Hepatocyte (in vitro differentiated cells): ENCODE data around the gene KCNQ1. TPM values are rescaled to one million over a fixed set of nuclear protein-coding genes. Genes with fewer than 3 reads are reported as not detected.

Source experiments
- DNase-seq: peaks from one replicate; pipeline ENCODE4 v3.0.0-alpha.2; 2016; ENCODE audit warnings: low spot score
- H2AFZ ChIP-seq: fragments of 200-600 bp; sonication (generic); 2 replicates; pipeline ENCODE4 v1.6.0; 2016; ENCODE audit warnings: antibody characterized with exemption, mild to moderate bottlenecking
- H3K27ac ChIP-seq: fragments of 200-600 bp; sonication (generic); 2 replicates; pipeline ENCODE4 v1.5.1; 2016; ENCODE audit warnings: mild to moderate bottlenecking
- H3K27me3 ChIP-seq: fragments of 200-600 bp; sonication (generic); 2 replicates; pipeline ENCODE4 v1.6.1; 2016
- H3K36me3 ChIP-seq: fragments of 200-600 bp; sonication (generic); replicated peaks from 2 replicates; pipeline ENCODE4 v1.5.1; 2016; ENCODE audit warnings: low read depth; ENCODE audit not compliant: insufficient read depth
- H3K4me1 ChIP-seq: fragments of 200-600 bp; sonication (generic); 2 replicates; pipeline ENCODE4 v1.5.1; 2016; ENCODE audit warnings: mild to moderate bottlenecking, moderate library complexity; ENCODE audit not compliant: insufficient read depth
- H3K4me2 ChIP-seq: fragments of 200-600 bp; sonication (generic); 2 replicates; pipeline ENCODE4 v1.6.0; 2016
- H3K4me3 ChIP-seq: fragments of 200-600 bp; sonication (generic); 2 replicates; pipeline ENCODE4 v1.5.1; 2016; ENCODE audit warnings: mild to moderate bottlenecking
- H3K79me2 ChIP-seq: fragments of 200-600 bp; sonication (generic); 2 replicates; pipeline ENCODE4 v1.6.0; 2017; ENCODE audit warnings: mild to moderate bottlenecking
- H3K9me2 ChIP-seq: fragments of 200-600 bp; sonication (generic); replicated peaks from 2 replicates; pipeline ENCODE4 v1.6.0; 2017; ENCODE audit warnings: mild to moderate bottlenecking; ENCODE audit not compliant: insufficient read depth
- H3K9me3 ChIP-seq: fragments of 200-600 bp; sonication (generic); 2 replicates; pipeline ENCODE4 v1.5.1; 2016; ENCODE audit warnings: low read depth, mild to moderate bottlenecking
- H4K20me1 ChIP-seq: fragments of 200-600 bp; sonication (generic); 2 replicates; pipeline ENCODE4 v1.6.0; 2016; ENCODE audit warnings: mild to moderate bottlenecking; ENCODE audit not compliant: insufficient read depth, poor library complexity, severe bottlenecking
- EZH2 ChIP-seq: fragments of 200-600 bp; sonication (generic); IDR thresholded peaks from 2 replicates; pipeline ENCODE4 v1.6.1; 2016; ENCODE audit warnings: antibody characterized with exemption, mild to moderate bottlenecking, borderline replicate concordance
- EZH2phosphoT487 ChIP-seq: fragments of 200-600 bp; sonication (generic); IDR thresholded peaks from one replicate; pipeline ENCODE4 v1.6.1; 2018; ENCODE audit warnings: antibody characterized with exemption, mild to moderate bottlenecking, low read depth, moderate library complexity; ENCODE audit not compliant: unreplicated experiment, severe bottlenecking
- WGBS: methylation state at CpG from one replicate; pipeline ENCODE4 v1.1.6; 2016; ENCODE audit warnings: low lambda C conversion rate; ENCODE audit errors: missing lambda C conversion rate; 5-methylcytosine and 5-hydroxymethylcytosine counted together
- polyA plus RNA-seq: library from polyadenylated mRNA; unstranded; fragments of >200 nt; fragmentation: Nextera tagmentation; extraction: Ambion mirVana; gene quantifications from 2 replicates; pipeline ENCODE4 v1.2.1, GENCODE V29; 2016
- total RNA-seq: library from RNA; depleted of rRNA; stranded (reverse); fragments of >200 nt; gene quantifications from 2 replicates; pipeline ENCODE4 v1.2.3, GENCODE V29; 2014
- TF ChIP-seq, protein P1 (sequence below): fragments of 200-600 bp; sonication (generic); IDR thresholded peaks from 2 replicates; pipeline ENCODE4 v1.5.1; 2016; ENCODE audit warnings: antibody characterized with exemption, mild to moderate bottlenecking; ENCODE audit not compliant: poor library complexity

The KCNQ1 gene
- total and polyA plus RNA-seq, 2 experiments from 2014 or later: 1.8 to 6.4 TPM

DNA sequence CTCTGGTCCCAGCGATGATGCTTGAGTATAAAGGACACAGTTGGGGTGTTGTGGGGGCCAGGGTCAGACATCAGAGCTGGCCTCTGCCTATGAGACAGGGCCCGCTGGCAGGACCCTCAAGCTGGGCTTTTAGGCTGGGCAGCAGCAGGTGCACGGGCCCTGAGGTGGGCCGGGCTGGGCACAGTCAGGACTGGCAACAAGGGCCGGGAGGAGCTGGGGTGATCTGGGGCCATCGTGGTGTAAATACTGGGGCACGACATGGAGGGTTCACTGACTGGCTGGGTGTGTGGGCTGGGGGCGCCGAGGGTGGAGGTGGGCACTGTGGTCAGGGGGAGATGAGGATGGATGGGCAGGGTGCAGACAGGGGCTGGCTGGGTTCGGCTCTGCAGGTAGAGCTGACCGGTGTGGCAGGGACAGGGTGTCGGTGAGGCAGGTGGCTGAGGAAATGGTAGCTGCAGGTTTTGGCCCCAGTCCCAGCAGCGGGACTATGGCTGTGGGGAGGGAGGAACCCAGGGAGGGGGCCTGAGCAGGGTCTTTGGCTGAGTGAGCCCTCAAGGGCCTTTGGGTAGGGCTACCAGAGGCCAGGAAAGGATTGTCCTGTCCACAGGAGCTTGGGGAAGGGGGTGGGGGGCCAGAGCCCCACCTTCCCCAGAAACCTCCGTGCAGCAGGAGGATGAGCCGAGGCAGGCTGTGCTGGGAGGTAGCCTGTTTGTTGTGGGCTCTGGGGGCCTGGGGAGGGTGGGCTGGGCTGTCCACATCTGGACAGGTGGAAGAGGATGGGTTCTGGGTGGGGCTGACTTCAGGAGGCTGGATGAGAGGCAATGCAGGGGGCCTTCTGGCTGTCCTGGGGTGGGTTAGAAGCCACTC, 81.4 kb downstream of the KCNQ1 start:
- H3K4me2 ChIP-seq: no peak overlapping the region
- DNase-seq: no peak

DNA sequence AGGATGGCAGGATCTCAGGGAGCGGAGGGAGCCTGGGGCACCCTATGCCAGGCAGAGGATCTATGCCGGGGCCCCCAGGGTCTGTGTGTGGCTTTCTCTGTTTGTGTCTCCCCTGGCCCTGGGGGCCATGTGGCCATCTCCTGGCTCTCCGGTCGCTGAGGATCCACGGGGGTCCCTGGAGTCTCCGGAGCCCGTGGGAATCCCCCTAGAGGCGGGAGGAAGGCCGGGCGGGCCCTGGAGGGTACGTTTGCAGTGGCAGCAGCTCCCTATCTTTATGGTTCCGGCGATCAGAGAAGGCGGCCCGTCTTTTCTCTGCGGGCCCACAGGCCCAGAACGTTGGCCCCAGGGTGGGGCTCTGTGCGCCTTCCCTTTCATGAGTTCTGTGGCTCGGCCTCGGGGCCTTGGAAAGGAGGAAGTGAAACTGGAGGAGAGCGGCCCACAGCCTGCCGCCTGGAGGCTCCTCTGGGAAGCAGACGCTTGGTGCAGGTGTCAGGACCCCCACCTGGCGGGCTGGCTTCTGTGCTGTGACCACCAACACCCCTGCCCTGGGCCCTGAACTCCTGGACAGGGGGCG, 82.1 kb downstream of the KCNQ1 start:
- Histone ChIP-seq H3K9me2 (no peaks in the 10 kb centered on the region), H4K20me1 (no peaks in the 10 kb centered on the region), H3K79me2 (no peaks in the 10 kb centered on the region), H2AFZ (no peak overlapping the region), H3K4me3 (no peak overlapping the region), H3K27ac (no peak overlapping the region), H3K4me2 (no peak overlapping the region), H3K36me3 (no peaks in the 10 kb centered on the region), H3K9me3 (no peaks in the 10 kb centered on the region), H3K4me1 (no peaks in the 10 kb centered on the region), H3K27me3 (no peaks in the 10 kb centered on the region)
- WGBS: 74% methylated on average over 24 of the region's 25 CpGs
- no peak for TF ChIP-seq EZH2
- TF ChIP-seq, protein P1, sequence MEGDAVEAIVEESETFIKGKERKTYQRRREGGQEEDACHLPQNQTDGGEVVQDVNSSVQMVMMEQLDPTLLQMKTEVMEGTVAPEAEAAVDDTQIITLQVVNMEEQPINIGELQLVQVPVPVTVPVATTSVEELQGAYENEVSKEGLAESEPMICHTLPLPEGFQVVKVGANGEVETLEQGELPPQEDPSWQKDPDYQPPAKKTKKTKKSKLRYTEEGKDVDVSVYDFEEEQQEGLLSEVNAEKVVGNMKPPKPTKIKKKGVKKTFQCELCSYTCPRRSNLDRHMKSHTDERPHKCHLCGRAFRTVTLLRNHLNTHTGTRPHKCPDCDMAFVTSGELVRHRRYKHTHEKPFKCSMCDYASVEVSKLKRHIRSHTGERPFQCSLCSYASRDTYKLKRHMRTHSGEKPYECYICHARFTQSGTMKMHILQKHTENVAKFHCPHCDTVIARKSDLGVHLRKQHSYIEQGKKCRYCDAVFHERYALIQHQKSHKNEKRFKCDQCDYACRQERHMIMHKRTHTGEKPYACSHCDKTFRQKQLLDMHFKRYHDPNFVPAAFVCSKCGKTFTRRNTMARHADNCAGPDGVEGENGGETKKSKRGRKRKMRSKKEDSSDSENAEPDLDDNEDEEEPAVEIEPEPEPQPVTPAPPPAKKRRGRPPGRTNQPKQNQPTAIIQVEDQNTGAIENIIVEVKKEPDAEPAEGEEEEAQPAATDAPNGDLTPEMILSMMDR: peak; percentile 12
- peak; percentile 39 for DNase-seq

More for the DNA sequence above, 81.4 kb downstream of the KCNQ1 start:
- Histone ChIP-seq H3K36me3 (no peaks in the 10 kb centered on the region), H3K4me3 (no peak overlapping the region), H3K79me2 (no peaks in the 10 kb centered on the region), H3K9me3 (no peaks in the 10 kb centered on the region), H3K27me3 (no peaks in the 10 kb centered on the region), H3K27ac (no peak overlapping the region), H3K9me2 (no peaks in the 10 kb centered on the region), H2AFZ (no peak overlapping the region), H4K20me1 (no peaks in the 10 kb centered on the region), H3K4me1 (no peaks in the 10 kb centered on the region)
- WGBS: 91% methylated on average over 11 of the region's 15 CpGs
- TF ChIP-seq, protein P1: no peak
- TF ChIP-seq EZH2phosphoT487: no peak
- no peak for TF ChIP-seq EZH2

DNA sequence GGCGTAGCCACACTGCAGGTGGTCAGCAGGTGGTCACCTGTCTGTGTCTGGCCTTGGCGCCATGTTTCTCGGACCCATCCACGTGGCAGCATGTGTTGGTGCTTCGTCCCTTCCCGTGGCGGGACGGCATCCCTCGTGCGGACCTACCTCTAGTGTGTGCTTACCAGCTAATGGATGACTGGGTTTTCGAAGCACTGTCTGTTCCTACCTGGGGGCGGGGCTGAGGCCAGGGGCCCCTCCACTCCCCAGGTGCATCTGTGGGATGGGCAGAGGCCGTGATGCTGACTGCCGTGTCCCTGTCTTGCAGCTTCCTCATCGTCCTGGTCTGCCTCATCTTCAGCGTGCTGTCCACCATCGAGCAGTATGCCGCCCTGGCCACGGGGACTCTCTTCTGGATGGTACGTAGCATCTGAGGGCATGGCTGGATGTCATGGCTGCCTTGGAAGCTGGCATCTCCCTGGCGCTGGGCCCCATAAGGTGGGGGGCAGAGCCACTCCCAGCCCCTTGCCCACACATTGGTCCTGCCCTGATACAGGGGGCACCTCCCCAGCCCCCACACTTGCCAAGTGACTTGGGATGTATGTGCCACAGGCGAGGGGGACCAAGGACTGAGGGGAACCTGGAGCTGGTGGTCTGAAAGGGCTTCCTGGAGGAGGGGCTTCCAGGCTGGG, 82.9 kb downstream of the KCNQ1 start:
- no peaks in the 10 kb centered on the region for H3K36me3 ChIP-seq
- H3K79me2 ChIP-seq: no peaks in the 10 kb centered on the region
- no peak for DNase-seq
- WGBS: 96% methylated on average over 22 of the region's 22 CpGs
- no peaks in the 10 kb centered on the region for H3K27me3 ChIP-seq
- no peaks in the 10 kb centered on the region for H3K9me2 ChIP-seq
- H3K4me1 ChIP-seq: peaks cover 4% of the 10 kb centered on the region
- H3K4me2 ChIP-seq: no peak overlapping the region
- no peak overlapping the region for H3K4me3 ChIP-seq
- H3K9me3 ChIP-seq: no peaks in the 10 kb centered on the region
- H3K27ac ChIP-seq: no peak overlapping the region
- H2AFZ ChIP-seq: no peak overlapping the region
- H4K20me1 ChIP-seq: no peaks in the 10 kb centered on the region
- TF ChIP-seq, protein P1: no peak
- TF ChIP-seq EZH2: no peak
- no peak for TF ChIP-seq EZH2phosphoT487
